ENCODE measurements around the gene SHOX. TPM values are rescaled to one million over a fixed set of nuclear protein-coding genes. Genes with fewer than 3 reads are reported as not detected.

Gene SHOX
- total and polyA plus RNA-seq, 10 of the 15 experiments (the other 5 are each of a cell fraction or from before 2014, with no cell fraction given), result 0.42 TPM; not detected in 9

- no peak overlapping the region for H2AFZ ChIP-seq (ENCODE audit: control insufficient read depth, low read depth, low read length)
- H3K36me3 ChIP-seq (ENCODE audit: control insufficient read depth in 2 of 2, insufficient read depth in 2 of 2, low read length in 1 of 2), result no peaks in the 10 kb centered on the region
- 38% methylated on average over 5 of the region's 5 CpGs for WGBS (ENCODE audit: insufficient coverage, insufficient replicate concordance, low lambda C conversion rate, missing lambda C conversion rate)
- H4K20me1 ChIP-seq (ENCODE audit: control insufficient read depth, insufficient read depth), result no peaks in the 10 kb centered on the region
- TF ChIP-seq NFYB (IDR thresholded peaks at IDR 0.05; ENCODE audit: insufficient read depth, low read depth, low read length), result no peak
- TF ChIP-seq IRF3 (IDR thresholded peaks at IDR 0.05), result no peak
- no peak for TF ChIP-seq WRNIP1 (IDR thresholded peaks at IDR 0.05; ENCODE audit: borderline replicate concordance, low read depth, low read length)
- TF ChIP-seq NRF1 (conservative IDR thresholded peaks at IDR 0.05; ENCODE audit: low read depth, low read length), result no peak
- no peak for TF ChIP-seq LARP7 (IDR thresholded peaks at IDR 0.05)
- TF ChIP-seq SMAD1 (IDR thresholded peaks at IDR 0.05; ENCODE audit: low read depth, partially characterized antibody), result no peak
- POLR2A ChIA-PET, result no interaction called here
- no peaks in the 10 kb centered on the region for H3K4me1 ChIP-seq (ENCODE audit: control insufficient read depth, insufficient read depth, low read length)
- no peak overlapping the region for H3K4me3 ChIP-seq
- H3K9me3 ChIP-seq (replicated peaks; ENCODE audit: control insufficient read depth, insufficient read depth, low read length), result no peaks in the 10 kb centered on the region; the same call in 2 of the 3 replicates
- in situ Hi-C loops (cut with MboI) (no loop called here), intact Hi-C loops (cut with micrococcal nuclease; ENCODE audit: unreplicated experiment) (no loop called here)
- H3K79me2 ChIP-seq (ENCODE audit: control insufficient read depth, insufficient read depth, low read length), result no peaks in the 10 kb centered on the region
- SMC1A ChIA-PET (ENCODE audit: uncharacterized antibody, unreplicated experiment), result no interaction called here
- H3K9ac ChIP-seq (ENCODE audit: control insufficient read depth, insufficient read depth, low read length), result no peak overlapping the region
- no TSS peak for BruUV-seq (replicated peaks)
- CTCF ChIA-PET, result no interaction called here
- no peak overlapping the region for H3K4me2 ChIP-seq (ENCODE audit: control insufficient read depth, insufficient read depth)
- H3K27me3 ChIP-seq (replicated peaks in 1 of 2; ENCODE audit: control insufficient read depth in 2 of 2, insufficient read depth in 2 of 2, low read length in 1 of 2), result no peaks in the 10 kb centered on the region
- RAD21 ChIA-PET (ENCODE audit: unreplicated experiment), result no interaction called here
- H3K27ac ChIP-seq (ENCODE audit: control insufficient read depth, insufficient read depth), result no peak overlapping the region
- DNase-seq (ENCODE audit: low read depth, low spot score), result no peak
- FAIRE-seq, result no peak
- no peak for ATAC-seq
These were observed 16.5 kb upstream of the SHOX start for GRCh38 chrX:614136-614535.

DNA sequence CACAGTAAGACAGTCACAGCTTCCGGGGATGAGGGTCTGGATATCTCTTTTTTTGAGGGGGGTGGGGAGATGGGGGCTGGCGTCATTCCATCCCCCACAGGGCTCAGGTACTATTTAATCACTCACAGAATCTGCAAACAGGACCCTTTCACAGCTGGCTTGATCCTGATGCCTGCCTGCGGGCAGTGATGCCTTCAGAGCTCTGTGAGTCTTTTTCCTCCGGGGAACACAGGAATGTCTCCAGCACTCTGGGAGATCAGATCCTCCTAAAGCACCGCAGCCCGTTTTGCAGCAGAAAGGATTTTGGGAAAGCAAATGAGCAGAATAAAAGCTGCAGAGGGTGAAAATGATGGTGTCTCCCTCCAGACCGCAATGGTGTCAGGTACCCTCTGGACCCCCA is 13.2 kb upstream of the SHOX start:
- in situ Hi-C loops (cut with MboI) (no loop called here), intact Hi-C loops (cut with micrococcal nuclease; ENCODE audit: unreplicated experiment) (no loop called here)
- WGBS (ENCODE audit: insufficient coverage, insufficient replicate concordance, low lambda C conversion rate, missing lambda C conversion rate), result 23% methylated on average over 7 of the region's 7 CpGs
- no TSS peak for BruUV-seq (replicated peaks)
- H3K4me3 ChIP-seq, result no peak overlapping the region
- H3K9me3 ChIP-seq (replicated peaks; ENCODE audit: control insufficient read depth, insufficient read depth, low read length), result peaks cover 2% of the 10 kb centered on the region; the same call in 1 of the 3 replicates
- H3K36me3 ChIP-seq (ENCODE audit: control insufficient read depth in 2 of 2, insufficient read depth in 2 of 2, low read length in 1 of 2), result no peaks in the 10 kb centered on the region
- RAD21 ChIA-PET (ENCODE audit: unreplicated experiment), result no interaction called here
- H3K9ac ChIP-seq (ENCODE audit: control insufficient read depth, insufficient read depth, low read length), result no peak overlapping the region
- H3K4me1 ChIP-seq (ENCODE audit: control insufficient read depth, insufficient read depth, low read length), result no peaks in the 10 kb centered on the region
- CTCF ChIA-PET, result no interaction called here
- no peak for DNase-seq (ENCODE audit: low read depth, low spot score)
- H3K4me2 ChIP-seq (ENCODE audit: control insufficient read depth, insufficient read depth), result no peak overlapping the region
- SMC1A ChIA-PET (ENCODE audit: uncharacterized antibody, unreplicated experiment), result no interaction called here
- no peak overlapping the region for H3K27ac ChIP-seq (ENCODE audit: control insufficient read depth, insufficient read depth)
- no peaks in the 10 kb centered on the region for H3K79me2 ChIP-seq (ENCODE audit: control insufficient read depth, insufficient read depth, low read length)
- H4K20me1 ChIP-seq (ENCODE audit: control insufficient read depth, insufficient read depth), result no peaks in the 10 kb centered on the region
- no peak for FAIRE-seq
- POLR2A ChIA-PET, result no interaction called here
- ATAC-seq, result no peak
- no peak overlapping the region for H2AFZ ChIP-seq (ENCODE audit: control insufficient read depth, low read depth, low read length)
- H3K27me3 ChIP-seq (replicated peaks in 1 of 2; ENCODE audit: control insufficient read depth in 2 of 2, insufficient read depth in 2 of 2, low read length in 1 of 2), result no peaks in the 10 kb centered on the region
- TF ChIP-seq, protein P1, sequence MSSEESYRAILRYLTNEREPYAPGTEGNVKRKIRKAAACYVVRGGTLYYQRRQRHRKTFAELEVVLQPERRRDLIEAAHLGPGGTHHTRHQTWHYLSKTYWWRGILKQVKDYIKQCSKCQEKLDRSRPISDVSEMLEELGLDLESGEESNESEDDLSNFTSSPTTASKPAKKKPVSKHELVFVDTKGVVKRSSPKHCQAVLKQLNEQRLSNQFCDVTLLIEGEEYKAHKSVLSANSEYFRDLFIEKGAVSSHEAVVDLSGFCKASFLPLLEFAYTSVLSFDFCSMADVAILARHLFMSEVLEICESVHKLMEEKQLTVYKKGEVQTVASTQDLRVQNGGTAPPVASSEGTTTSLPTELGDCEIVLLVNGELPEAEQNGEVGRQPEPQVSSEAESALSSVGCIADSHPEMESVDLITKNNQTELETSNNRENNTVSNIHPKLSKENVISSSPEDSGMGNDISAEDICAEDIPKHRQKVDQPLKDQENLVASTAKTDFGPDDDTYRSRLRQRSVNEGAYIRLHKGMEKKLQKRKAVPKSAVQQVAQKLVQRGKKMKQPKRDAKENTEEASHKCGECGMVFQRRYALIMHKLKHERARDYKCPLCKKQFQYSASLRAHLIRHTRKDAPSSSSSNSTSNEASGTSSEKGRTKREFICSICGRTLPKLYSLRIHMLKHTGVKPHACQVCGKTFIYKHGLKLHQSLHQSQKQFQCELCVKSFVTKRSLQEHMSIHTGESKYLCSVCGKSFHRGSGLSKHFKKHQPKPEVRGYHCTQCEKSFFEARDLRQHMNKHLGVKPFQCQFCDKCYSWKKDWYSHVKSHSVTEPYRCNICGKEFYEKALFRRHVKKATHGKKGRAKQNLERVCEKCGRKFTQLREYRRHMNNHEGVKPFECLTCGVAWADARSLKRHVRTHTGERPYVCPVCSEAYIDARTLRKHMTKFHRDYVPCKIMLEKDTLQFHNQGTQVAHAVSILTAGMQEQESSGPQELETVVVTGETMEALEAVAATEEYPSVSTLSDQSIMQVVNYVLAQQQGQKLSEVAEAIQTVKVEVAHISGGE (CRISPR knock-in tag; IDR thresholded peaks at IDR 0.05), result no peak
- TF ChIP-seq BHLHE40 (IDR thresholded peaks at IDR 0.05; ENCODE audit: borderline replicate concordance in 1 of 2, low read depth in 2 of 2, low read length in 1 of 2), result no peak
- TF ChIP-seq SMC3 (IDR thresholded peaks at IDR 0.05; ENCODE audit: borderline replicate concordance, low read length), result no peak
- TF ChIP-seq, protein P2, sequence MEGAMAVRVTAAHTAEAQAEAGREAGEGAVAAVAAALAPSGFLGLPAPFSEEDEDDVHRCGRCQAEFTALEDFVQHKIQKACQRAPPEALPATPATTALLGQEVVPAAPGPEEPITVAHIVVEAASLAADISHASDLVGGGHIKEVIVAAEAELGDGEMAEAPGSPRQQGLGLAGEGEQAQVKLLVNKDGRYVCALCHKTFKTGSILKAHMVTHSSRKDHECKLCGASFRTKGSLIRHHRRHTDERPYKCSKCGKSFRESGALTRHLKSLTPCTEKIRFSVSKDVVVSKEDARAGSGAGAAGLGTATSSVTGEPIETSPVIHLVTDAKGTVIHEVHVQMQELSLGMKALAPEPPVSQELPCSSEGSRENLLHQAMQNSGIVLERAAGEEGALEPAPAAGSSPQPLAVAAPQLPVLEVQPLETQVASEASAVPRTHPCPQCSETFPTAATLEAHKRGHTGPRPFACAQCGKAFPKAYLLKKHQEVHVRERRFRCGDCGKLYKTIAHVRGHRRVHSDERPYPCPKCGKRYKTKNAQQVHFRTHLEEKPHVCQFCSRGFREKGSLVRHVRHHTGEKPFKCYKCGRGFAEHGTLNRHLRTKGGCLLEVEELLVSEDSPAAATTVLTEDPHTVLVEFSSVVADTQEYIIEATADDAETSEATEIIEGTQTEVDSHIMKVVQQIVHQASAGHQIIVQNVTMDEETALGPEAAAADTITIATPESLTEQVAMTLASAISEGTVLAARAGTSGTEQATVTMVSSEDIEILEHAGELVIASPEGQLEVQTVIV (IDR thresholded peaks at IDR 0.05; ENCODE audit: borderline replicate concordance, partially characterized antibody), result no peak

Measured in GM12878 (cell line).